Islet precursor cell (in vitro differentiated cells): ENCODE data around the gene SMIM45.
A peak's percentile ranks its signal among the peaks of the same experiment; 100 is the strongest.

Experiments used
- DNase-seq: peaks from one replicate; pipeline ENCODE4 v3.0.0-alpha.2; 2018

SMIM45 gene

DNA sequence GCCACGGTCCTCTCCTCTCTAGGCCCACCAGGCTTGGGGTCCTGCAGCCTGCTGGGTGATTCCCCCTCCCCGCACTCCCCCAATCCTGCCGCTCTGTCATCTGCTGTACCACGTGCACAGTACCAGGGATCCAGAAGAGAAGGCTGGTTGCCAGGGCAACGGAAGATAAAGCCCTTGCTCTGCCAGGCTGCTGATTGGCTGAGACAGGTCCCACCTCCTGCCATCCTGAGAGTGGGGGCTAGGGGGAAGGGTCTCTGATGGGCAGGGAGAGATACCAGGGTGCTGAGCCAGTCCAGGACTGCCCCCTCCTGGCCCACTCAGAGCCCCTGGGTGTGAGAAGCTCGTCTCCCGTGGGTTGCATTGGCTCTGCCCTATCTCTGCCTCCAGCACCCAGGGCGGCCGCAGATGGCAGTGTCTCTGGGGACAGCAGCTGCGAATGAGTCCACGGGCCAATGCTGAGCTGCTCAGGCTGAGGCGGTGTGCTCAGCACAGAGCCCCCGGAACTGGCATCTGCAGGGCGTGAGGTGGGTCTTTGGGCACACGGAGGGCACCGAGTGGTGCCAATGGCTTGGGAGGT lies at the start of gene SMIM45:
Gene SMIM45 (plus strand): TSS at position 253 of the 577 bp plus-strand sequence.
- no peak for DNase-seq

DNA sequence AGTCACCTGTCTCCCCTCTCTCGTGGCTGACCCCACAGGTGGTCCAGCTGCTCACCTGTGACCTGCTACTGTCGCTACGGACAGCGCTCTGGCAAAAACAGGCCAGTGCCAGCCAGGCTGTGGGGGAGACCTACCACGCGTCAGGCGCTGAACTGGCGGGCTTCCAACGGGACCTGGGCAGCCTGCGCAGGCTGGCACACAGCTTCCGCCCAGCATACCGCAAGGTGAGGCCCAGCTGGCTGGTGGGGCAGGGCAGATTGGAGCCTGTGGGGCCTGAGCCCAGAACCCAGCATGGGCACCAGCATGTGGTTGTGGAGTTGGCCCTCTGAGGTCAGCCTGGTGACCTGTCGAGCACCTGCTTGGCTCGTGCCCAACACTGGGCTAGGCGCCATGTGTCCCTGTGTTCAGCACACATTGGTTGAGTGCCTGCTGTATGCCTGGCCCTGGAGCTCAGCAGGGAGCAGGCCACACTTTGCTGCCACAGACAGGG lies 49.0 kb upstream of the SMIM45 start:
- DNase-seq, result no peak

DNA sequence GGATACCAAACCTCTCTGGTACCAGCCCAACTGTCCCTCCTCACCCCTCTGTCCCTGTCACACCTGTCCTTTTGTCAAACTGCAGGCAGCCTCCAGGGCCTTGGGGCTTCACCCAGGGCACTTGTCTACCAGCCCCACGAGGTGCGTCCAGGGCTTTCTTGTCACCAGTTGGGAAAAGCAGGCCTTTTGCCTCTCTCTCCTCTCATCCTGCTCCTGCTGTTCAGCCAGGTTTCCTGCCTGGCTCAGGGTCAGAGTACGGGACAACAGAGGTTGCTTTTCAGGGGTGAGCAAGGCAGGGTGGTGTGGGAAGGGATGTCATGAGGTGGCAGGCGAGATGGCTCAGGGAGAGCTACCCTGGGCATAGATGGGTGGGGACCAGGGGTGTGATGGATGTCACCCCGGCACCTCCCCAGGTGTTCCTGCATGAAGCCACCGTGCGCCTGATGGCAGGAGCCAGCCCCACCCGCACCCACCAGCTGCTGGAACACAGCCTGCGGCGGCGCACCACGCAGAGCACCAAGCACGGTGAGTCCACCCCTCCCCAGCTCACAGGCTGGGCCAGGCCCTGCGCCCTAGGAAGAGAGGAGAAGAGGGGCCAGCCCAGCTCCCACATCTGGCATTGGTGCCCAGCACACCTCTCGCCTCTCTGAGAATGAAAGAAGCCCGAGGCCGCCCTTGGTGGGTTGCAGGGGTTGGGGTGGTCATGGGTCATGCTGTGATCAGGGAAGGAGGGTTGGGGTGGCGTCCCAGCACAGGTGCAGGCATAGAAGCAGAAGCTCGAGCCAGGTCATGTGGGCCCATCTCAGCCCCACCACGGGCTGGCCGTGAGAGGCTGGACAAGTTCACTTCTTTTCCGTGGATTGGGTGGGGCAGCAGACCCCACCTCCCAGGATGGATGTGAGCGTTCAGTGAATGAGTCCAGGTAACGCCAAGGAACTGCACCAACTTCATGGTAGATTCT lies 47.2 kb upstream of the SMIM45 start:
- DNase-seq, result no peak

DNA sequence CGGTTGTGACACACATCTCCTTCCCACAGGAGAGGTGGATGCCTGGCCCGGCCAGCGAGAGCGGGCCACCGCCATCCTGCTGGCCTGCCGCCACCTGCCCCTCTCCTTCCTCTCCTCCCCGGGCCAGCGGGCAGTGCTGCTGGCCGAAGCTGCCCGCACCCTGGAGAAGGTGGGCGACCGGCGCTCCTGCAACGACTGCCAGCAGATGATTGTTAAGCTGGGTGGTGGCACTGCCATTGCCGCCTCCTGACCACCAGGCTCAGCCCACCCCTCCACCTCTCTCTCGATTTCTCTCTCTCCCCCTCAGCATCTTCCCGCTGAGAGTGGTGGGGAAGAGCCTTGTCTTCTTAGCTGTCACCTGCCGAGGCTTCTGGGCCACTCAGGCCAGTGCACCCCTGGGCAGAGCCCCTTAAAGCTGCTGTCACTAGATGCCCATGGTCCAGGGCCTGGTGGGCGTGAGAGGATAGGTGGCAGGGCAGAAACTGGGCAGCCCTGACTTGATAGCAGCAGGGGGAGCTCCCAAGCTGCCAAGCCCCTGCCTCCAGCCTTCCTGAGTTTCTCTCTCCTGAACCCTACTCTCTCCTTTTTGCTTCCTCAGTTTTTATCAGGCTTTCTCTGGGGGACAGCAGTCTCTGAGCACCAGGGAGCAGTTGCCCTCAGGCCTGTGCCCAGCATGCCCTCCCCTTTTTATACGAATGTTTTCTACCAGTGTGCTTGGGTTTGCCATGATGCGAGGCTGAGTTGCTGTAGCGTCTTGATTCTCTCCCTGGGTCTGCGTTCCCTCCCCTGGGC lies 46.3 kb upstream of the SMIM45 start:
- no peak for DNase-seq

DNA sequence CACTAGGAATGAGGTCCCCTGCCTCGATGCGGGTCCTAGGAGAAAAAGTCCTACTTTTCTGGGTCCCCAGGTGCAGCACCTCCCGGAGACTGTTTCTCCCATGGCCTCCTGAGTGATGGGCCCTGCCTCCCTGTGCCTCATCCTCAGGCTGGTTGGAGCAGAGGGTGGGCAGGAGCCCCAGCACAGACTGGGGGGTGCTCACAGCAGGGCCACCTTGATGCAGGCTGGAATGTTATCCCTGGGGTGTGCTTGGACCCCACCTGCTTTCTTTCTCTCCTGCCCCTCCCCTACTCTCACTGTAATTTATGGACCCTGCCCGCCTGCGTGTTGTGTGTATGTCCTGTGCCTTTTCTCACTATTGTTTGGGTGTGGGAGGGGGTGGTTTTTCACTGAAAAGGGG lies 45.1 kb upstream of the SMIM45 start:
- no peak for DNase-seq

DNA sequence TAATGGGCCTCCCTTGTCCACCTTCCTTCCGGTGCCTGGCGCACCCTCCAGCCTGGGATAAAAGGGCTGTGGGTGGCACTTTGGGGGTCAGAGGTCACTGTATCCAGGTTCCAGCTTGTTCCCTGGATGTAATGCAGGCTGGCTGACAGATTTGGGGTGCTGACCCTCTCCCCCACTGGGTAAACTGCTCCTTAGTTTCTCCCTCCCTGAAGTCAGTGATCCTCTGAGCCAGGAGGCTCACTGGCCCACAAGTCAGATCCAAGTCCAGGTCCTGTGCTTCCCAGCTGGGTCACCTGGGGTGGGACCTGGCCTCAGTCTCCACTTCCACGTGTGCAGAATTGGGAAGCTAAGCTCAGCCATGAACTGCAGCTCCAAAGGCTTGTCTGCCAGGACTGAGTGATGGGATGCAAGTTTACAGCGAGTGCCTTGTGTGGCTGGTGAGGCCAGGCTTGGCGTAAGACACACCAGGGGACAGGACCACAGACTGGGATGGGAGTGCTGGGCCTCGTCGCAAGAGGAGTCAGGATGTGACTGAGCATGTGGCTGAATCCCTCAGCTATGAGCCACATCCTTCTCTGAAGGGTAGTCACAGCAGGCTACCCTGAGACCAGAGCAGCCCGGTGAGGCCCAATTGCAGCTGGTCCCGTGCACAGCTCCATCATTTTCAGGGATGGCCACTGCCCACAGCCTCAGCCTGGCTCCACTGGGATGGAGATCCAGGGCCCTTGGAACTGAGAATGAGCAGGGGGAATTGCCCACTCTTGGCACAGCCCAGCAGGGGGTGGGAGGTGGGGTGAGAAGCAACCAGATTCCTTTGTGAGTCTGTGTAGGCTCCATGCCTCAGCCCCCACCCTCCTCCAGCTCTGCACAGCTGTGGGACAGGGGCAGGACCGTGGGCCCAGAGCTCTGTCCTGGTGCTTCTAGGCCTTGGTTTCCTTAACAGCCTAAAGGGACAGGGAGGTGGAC lies 44.2 kb upstream of the SMIM45 start:
- no peak for DNase-seq

DNA sequence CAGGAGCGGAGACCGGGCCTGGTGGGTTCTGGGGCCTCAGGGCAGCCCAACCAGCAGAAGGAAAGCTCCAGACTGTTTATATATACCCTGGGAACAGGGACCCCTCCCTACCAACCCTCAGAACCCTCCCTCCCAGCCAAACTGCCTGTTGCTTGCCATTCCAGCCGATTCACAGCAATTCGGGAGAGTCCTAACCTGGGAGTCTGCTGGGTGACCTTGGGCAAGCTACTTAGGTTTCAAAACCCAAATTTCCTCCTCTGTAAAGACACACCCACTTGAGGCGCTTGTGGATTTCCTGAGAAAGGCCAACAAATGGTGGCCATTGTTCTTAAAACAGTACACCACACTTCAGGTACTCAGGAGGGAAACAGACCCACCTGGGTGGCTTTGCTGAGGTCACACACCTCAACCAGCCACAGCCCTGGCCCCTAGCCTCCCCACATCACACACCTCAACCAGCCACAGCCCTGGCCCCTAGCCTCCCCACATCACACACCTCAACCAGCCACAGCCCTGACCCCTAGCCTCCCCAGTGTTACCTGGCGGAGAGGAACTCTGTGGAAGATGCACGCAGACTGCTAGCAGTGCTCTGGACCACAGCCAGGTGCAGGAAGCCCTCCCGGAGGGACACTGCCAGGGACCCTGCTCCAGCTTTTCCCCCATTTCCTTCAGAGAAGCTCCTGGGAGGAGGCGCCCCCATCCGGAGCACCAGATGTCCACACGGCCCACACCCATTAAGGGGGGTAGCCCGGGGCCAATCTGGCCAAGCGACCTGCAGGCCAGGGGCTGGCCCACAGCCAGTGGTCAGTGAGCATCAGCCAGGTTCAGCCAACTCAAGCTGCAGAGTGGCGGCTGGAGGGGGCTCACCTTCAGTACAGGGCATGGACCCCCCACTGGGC lies 43.3 kb upstream of the SMIM45 start:
- no peak for DNase-seq

DNA sequence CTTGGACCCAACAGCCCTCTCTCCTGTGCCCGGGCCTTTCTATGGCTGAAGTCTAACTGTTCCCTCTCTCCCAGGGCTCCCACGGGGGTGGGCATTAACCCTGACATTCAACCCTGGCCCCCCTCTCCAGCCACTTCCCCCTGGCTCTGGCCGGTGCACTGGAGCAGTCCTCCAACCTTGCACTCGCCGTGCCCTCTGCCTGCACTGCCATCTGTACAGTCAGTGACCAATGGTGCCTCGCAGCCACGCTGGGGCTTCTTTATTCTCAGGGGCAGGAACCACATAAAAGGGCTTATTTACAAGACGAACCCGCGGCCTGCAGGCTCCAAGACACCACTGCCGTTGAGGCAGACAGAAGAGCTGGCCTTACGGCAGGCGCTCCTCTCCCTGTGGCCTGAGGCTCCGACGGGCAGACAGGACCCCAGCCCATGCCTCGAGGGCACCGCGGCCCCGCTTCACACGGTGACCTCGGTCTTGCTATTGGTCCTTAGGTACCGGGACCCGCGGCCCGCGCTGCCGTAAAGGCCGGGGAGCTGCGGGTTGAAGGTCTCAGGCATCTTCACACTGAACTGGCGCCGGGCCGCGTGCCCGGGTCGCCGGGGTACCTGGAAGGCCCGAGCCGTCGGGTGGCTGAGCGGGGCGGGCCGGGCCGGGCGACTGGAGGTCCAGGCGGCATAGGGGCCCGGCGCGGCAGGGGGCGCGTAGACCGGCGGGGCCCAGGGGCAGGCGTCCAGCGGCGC lies 42.5 kb upstream of the SMIM45 start:
- peak; percentile 68 for DNase-seq

DNA sequence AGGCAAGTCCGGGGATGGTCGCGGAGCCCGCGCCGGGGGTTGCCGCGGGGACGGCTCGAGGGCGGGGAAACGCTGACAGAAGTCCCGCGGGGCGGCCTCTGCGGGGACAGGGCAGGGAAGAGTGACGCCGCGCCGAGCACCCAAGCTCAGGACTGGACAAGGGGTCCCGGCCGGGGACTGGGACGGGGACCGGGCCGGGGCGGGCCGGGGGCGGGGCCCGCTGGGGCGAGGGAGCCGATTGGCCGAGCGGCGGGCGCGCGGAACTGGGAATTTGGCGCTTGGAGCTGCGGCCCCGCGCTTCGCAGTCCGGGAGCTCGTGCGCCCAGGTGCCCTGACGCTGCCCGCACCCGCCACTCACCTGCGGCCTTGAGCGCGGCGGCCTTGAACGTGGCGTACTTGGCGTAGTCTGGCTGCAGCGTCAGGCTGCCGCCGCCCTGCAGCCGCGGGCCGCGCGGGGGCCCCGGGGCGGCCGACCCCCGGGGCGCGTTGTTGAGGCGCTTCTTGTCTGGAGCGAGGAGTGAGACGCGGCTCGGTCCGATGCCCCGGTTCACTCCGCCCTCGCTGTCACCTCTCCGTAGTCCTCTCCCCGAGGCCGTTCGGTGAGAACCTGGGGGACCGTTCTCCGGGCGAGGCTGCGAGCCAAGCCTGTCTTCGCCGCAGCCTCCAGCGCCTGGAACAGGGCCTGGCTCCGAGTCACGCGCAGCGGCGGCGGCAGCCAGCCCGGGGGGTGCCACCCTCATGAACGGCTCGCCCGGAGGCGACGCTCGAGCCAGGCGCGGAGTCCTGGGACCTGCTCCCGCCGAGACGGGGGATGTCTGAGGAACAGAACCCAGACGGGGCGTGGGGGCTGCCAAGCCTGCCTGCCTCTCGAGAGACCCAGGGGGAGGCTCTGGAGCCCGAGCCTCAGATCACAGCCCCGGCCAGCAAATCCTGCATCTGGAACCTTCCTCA lies 41.6 kb upstream of the SMIM45 start:
- peak; percentile 73 for DNase-seq

DNA sequence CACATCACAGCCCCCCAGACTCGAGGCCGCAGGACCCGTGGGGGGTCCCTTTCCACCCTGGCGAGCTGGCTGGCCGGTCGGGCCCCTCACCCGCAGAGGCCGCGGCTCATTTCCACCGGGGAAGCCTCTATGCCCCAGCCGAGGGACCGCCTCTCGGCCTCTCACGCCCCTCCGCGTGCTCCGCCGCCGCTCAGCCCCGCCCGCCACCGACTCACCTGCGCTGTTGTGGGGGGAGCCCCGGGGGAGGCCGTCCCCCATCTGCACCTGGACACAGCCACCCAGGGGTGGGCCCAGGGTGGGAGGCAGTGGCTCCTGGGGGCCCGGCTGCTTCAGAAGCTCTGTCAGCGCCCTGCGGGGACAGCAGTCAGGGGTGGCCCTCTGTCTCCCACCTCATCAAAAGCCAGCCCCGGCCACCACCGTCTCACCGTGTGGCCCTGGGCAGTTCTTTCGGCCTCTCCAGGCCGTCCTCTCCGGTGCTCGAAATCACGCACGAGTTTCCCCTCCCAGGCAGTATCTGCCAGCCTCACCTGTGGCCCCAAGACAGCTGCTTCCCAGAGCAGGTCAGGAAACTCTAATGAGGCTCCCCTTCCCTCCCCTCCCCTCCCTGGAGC lies 40.8 kb upstream of the SMIM45 start:
- no peak for DNase-seq

DNA sequence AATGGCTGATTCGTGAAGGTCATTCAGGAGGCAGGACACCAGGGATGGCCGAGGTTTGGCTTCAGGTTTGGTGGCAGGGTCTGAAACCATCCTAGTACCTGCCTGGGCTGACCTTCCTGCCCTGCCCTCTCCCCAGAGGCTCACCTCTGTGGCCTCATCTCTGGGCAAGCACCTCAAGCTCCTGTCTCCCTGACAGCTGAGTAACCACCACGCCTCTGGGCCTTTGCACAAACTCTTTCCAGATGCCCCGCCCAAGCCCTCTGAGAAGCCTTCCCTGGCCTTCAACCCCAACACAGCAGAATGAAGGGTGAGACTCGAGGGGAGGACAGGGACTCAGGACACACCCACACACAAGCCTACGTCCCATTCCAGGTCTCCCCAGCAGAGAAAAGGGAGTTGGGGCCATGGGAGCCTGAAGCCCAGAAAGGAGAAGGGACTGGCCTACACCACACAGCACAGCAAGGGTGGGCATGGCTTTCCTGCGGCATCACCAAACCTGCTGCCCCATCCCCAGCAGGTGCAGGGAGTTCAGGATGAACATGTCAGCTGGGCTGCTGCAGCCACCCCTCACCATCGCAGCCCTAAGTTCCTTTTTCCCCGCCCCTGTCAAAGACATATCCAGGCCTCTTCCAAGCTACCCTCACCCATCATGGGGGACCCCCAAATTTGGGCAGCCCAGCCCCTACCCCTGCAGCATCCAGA lies 39.5 kb upstream of the SMIM45 start:
- DNase-seq, result no peak

DNA sequence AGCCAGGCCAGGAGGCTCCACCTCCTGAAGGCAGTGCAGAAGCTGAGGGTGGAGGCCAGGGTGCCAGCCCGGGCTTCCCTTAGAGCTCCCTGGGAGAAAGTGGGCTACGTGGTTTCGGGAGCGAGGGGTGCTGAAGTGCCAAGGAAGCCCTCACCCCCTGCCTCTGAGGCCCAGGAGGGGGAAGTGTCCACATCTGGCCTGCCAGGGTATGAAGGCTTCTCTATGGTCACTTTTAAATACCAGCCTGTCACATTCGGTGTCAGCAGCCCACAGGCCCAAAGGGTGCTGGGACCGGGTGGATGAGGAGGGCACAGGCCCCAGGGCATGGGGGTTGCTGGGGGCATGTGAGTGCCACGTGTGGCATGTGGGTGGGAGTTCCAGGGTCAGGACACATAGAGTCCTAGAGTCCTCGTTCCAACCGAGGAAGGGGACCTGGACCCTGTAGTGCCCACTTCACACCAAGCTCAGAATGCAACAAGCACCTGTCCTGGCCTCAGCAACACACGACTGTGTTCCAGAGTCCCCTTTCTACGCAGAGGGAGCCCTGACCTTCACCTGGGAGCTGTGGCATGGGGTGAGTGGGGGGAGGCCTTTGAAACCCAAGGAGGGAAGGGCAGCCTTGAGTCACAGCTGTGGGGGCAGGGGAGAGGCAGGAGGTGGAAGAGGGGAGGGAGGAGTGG lies 38.8 kb upstream of the SMIM45 start:
- DNase-seq, result no peak

DNA sequence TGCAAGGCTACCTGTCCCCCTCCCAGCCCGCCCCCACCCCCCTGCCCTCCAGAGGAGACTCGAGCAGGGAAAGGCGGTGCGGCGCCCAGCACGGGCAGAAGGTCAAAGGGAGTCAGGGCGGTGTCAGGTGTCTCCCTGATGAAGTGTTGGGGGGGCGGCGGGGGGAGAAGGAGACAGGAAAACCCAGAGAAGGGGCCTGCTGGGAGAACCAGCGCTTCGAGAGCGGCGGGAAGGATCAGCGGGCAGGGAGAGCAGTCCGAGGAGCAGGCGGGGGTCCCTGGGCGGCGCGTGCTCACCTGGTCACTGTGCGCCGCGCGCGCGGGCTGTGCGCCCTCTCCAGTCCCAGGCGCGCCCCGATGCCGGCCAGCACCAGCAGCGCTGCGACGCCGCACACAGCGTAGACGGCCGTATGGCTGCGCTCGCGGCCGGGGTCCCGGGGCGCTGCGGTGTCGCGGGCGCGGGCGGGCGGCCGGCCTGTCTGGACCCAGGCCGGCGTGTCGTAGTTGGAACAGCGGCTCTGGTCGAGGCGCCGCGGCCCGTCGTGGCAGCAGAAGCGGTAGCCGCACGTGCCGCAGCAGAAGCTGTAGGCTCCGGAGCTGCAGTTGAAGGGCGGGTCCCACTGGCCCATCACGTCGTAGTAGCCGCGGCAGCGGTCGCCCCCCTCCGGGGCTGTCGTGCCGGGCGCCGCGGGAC lies 38.0 kb upstream of the SMIM45 start:
- DNase-seq, result no peak

DNA sequence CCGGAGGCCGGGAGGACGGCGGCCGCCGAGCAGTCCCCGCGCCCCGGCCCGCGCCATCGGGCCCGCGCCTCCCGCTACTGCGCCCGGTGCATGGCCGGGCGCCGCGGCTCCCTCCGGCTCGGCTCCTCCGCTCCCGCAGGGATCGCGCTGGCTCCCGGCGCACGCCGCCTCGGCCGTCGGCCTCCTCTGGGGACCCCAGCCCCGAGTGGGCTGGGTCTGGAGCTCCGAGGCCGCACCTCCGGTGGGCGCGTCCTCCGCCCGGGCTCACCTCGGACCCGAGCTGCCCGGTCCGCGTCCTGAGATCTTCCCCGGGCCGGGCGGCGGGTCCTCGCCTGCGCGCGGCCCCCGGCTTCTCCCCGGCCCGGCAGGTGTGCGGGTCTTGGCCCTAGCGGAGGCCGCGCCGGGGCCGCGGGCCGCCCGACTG lies 37.3 kb upstream of the SMIM45 start:
- no peak for DNase-seq

DNA sequence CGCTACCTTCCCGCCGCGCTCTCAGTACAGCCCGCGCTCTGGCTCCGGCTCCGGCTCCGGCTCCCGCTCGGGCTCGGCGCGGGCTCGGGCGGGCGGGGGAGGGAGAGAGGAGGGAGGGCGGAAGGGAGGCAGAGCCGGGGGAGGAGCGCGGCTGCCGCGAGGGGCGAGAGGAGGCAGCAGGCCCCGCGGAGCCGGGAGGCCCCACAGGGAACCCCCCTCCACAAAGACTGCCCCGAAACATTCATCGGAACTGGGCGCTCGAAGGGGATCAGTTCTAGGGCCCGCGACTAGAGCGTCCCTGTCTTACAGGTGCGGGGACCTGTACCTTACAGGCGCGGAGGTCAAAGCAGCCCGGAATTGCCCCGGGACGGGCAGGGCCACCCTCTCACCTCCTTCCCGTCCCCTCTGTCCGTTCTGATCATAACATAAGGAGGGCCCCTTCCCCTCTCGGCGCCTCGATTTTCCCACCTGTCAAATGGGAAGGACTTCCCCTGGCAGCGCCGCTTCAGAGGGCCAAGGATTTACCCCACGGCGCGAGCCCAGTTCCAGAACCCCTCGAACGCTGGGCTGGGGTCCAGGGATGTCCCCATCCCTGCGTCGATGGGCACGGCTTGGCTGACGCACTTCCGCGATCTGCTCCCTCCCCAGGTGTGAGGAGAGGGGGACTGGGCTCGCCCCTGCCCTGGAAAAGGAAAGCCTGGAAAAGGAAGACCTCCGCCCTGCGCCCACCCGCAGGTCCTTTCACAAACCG lies 36.7 kb upstream of the SMIM45 start, which contains the start of gene SHISA8:
Gene SHISA8 (minus strand): TSS at position 40 of the 751 bp plus-strand sequence. CDS start 407 bp downstream, outside the sequence.
- DNase-seq, result peak; percentile 71
